ENCODE measurements around the gene PLPP4.

PLPP4 gene

DNA sequence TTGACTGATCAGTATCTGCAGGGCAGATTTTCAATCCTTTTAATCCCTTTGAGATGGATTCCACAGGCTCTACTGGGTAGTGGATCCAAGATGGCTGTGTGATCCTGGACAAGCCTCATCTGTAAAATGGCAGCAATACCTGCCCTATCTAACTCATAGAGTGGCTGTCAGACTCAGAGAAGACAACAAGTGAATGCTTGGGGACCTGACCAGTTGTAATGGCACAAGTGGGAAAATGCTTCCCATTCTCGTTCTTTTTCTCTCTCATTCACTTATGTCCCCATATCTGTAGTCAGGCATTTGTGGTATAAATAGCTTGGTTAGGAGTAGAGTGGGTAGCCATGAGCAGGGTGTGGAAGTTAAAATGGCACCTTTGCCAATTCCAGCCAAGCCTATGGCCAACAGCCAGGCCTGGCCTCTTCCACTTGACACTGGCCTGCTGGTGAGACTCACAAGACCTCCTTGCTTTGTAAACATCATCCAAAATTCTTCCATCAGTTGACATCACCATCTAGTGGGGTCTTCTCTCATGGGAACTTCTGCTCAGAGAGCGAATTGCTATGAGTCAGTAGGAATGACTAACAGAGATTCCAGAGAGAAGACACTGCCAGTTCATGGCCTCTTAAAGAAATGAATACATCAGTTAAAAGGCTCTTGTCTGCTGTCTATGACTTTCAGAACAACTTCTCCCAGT, 150.1 kb downstream of the PLPP4 start:
- TF ChIP-seq CTCF (conservative IDR thresholded peaks at IDR 0.05) = no peak
- no peak overlapping the region for H3K27ac ChIP-seq

- no peak overlapping the region for H3K27ac ChIP-seq
Measured at GRCh38 chr10:120607710-120608703, 151.0 kb downstream of the PLPP4 start.

GRCh38 chr10:120609006-120609405, 152.0 kb downstream of the PLPP4 start:
- TF ChIP-seq CTCF (conservative IDR thresholded peaks at IDR 0.05) = no peak
- H3K27ac ChIP-seq = no peak overlapping the region

More at GRCh38 chr10:120607710-120608703, 151.0 kb downstream of the PLPP4 start:
- TF ChIP-seq CTCF (conservative IDR thresholded peaks at IDR 0.05) = no peak

DNA sequence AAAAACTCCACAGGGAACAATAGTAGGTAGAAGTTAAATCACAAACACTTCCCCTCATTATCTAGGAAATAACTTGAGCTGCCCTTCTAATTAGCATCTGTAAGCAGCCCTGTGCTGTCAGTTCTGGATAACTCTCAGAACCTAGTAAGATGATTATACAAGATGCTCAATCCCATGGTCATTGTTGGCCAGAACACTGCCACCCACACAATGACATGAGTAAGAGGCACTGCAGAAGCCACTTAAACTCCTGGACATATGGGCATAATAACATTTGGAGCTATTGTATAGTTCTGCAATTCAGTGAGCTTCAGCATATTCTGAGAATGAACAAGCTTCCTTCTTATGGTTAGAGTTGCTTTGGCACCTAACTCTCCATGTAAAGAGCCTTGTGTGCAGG, 153.8 kb downstream of the PLPP4 start:
- no peak overlapping the region for H3K27ac ChIP-seq
- TF ChIP-seq CTCF (conservative IDR thresholded peaks at IDR 0.05) = no peak

DNA sequence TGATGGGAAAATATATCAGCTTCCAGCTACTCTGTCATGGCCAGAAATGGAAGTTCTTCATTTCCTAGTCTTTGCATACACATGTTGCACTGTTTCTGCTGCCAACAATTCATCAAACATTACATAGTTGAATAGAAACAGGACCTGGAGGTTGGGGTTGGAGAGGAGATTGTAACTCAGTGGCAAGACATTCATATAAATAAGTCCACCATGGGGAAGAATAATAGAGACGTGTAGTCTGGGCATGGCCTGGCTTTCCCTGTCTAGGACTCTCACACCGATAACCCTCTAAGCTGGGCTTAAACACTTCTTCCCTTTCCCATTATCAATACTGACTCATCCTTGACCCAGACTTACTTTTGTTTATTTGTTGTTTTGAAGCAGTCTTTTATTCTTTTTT, 155.7 kb downstream of the PLPP4 start:
- TF ChIP-seq CTCF (conservative IDR thresholded peaks at IDR 0.05) = no peak
- no peak overlapping the region for H3K27ac ChIP-seq

GRCh38 chr10:120613180-120613579, 156.2 kb downstream of the PLPP4 start:
- H3K27ac ChIP-seq = no peak overlapping the region
- no peak for TF ChIP-seq CTCF (conservative IDR thresholded peaks at IDR 0.05)

DNA sequence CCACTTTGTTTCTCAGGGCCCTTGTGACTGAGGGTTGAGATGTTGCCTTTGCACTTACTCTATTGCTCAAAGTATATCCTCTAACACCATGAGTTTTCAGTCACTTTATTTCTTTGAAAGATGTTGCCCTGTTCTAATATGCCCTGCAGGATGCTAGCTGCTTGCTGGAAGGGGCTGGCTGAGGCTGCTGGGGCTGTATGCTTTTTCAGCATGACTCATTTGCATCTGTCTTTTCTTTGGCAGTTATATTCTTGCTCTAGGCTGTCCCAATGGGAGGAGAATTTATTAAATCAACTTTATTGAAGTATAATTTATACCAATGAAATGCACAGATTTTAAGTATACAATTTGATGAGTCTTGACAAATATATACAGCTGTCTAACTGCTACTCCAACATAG, 157.7 kb downstream of the PLPP4 start:
- TF ChIP-seq CTCF (conservative IDR thresholded peaks at IDR 0.05) = no peak

More for the DNA sequence above, 157.7 kb downstream of the PLPP4 start:
- H3K27ac ChIP-seq = no peak overlapping the region
